Measurements from ENCODE around the gene PDE3B. TPM values are rescaled to one million over a fixed set of nuclear protein-coding genes. Genes with fewer than 3 reads are reported as not detected.
"Not testable (repeated sequence)": the region's sequence is repeated elsewhere in the genome, so short reads cannot be mapped to it uniquely, and the experiment has no call there.

The PDE3B gene
- total and polyA plus RNA-seq, 2 donors, result 9.8 to 32.9 TPM

DNA sequence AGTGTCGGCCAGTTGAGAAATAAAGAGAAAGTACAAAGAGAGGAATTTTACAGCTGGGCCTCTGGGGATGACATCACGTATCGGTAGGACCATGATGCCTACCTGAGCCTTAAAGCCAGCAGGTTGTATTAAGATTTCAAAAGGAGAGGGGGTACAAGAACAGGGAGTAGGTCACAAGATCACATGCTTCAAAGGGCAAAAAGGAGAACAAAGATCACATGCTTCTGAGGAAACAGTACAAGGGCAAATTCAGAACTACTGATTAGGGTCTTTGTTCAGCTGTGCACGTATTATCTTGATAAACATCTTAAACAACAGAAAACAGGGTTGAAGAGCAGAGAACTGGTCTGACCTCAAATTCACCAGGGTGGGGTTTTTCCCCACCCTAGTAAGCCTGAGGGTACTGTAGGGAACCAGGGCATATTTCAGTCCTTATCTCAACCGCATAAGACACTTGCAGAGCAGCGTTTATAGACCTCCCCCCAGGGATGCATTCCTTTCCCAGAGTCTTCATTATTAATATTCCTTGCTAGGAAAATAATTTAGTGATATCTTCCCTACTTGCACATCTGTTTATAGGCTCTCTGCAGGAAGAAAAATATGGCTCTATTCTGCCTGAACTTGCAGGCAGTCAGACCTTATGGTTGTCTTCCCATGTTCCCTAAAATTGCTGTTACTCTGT is 40.8 kb downstream of the PDE3B start:
- H3K4me3 ChIP-seq (ENCODE audit: low read length in 2 of 2); H3K9me3 ChIP-seq (ENCODE audit: control insufficient read depth in 2 of 2, insufficient read depth in 1 of 2, low read length in 1 of 2); H3K27ac ChIP-seq (ENCODE audit: low read depth in 1 of 2, low read length in 1 of 2); H3K4me1 ChIP-seq (ENCODE audit: control insufficient read depth in 2 of 2, insufficient read depth in 2 of 2, low read length in 2 of 2); H3K36me3 ChIP-seq (ENCODE audit: control insufficient read depth in 2 of 2, insufficient read depth in 2 of 2, low read length in 1 of 2); H3K27me3 ChIP-seq (ENCODE audit: control insufficient read depth in 2 of 2, insufficient read depth in 1 of 2, low read length in 1 of 2): not testable (repeated sequence)
- peak in 1 of 9 donors; percentile 10 for DNase-seq (ENCODE audit: low read depth in 6 of 9, low spot score in 9 of 9)
- 79% methylated on average over 6 of the region's 6 CpGs for WGBS

DNA sequence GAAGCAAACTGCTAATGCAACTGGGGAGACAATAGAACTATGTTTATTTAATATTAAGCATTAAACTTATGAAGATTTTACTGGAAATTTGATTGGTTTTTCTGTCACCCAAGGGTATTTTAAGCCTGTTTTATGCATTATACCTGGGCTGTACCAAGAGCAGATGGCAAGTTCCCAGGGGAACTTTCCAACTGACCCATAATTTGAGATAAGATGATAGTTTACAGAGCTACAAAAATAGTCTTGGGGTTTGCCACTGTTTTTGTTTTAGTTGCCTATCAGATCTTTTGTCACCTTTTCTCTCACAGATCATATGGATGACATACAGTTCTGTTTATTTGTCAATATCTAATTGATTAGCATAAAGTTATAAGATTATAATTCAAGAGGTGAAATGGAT is 43.9 kb downstream of the PDE3B start:
- Histone ChIP-seq H3K4me1 (ENCODE audit: control insufficient read depth in 2 of 2, insufficient read depth in 2 of 2, low read length in 2 of 2) (peaks cover 0 to 6% of the 10 kb centered on the region in 2 donors), H3K4me3 (ENCODE audit: low read length in 2 of 2) (no peak overlapping the region), H3K27me3 (ENCODE audit: control insufficient read depth in 2 of 2, insufficient read depth in 1 of 2, low read length in 1 of 2) (no peaks in the 10 kb centered on the region), H3K9me3 (ENCODE audit: control insufficient read depth in 2 of 2, insufficient read depth in 1 of 2, low read length in 1 of 2) (no peaks in the 10 kb centered on the region), H3K36me3 (ENCODE audit: control insufficient read depth in 2 of 2, insufficient read depth in 2 of 2, low read length in 1 of 2) (no peaks in the 10 kb centered on the region), H3K27ac (ENCODE audit: low read depth in 1 of 2, low read length in 1 of 2) (no peak overlapping the region)
- DNase-seq (ENCODE audit: low read depth in 6 of 9, low spot score in 9 of 9), result no peak

DNA sequence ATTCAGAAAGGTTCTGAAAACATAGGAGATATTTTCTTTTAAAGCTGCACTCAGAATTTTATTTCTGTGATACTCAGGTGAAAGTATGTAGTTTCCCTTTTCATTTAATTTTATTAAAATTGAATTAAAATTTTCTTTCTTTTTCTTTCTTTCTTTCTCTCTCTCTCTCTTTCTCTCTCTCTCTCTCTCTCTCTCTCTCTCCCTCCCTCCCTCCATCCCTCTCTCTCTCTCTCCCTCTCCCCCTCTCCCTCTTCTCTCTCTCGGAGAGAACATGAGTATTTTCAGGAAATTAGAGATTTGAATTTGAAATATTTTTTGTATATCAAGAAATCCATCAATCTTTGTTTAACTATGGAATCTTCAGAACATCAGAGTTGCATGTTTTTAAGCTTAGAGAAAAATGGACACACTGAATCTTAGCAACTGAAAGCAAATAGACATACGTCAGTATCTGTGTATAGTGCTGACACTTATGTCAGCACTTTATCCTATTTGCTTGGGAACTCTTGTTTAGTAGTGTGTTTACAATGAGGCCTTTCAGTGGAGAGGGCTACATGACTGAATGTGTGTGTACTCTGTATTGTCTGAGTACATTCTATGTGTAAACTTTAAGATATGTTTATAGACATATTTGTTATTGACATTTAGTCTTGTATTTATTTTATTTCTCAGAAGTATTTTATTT is 44.5 kb downstream of the PDE3B start:
- H3K4me3 ChIP-seq (ENCODE audit: low read length in 2 of 2), result no peak overlapping the region
- H3K27me3 ChIP-seq (ENCODE audit: control insufficient read depth in 2 of 2, insufficient read depth in 1 of 2, low read length in 1 of 2), result no peaks in the 10 kb centered on the region
- no peak for DNase-seq (ENCODE audit: low read depth in 6 of 9, low spot score in 9 of 9)
- no peaks in the 10 kb centered on the region for H3K9me3 ChIP-seq (ENCODE audit: control insufficient read depth in 2 of 2, insufficient read depth in 1 of 2, low read length in 1 of 2)
- H3K27ac ChIP-seq (ENCODE audit: low read depth in 1 of 2, low read length in 1 of 2), result no peak overlapping the region
- no peaks in the 10 kb centered on the region for H3K36me3 ChIP-seq (ENCODE audit: control insufficient read depth in 2 of 2, insufficient read depth in 2 of 2, low read length in 1 of 2)
- WGBS, result 95% methylated on average over 2 of the region's 2 CpGs
- peaks cover 0 to 6% of the 10 kb centered on the region in 2 donors for H3K4me1 ChIP-seq (ENCODE audit: control insufficient read depth in 2 of 2, insufficient read depth in 2 of 2, low read length in 2 of 2)

DNA sequence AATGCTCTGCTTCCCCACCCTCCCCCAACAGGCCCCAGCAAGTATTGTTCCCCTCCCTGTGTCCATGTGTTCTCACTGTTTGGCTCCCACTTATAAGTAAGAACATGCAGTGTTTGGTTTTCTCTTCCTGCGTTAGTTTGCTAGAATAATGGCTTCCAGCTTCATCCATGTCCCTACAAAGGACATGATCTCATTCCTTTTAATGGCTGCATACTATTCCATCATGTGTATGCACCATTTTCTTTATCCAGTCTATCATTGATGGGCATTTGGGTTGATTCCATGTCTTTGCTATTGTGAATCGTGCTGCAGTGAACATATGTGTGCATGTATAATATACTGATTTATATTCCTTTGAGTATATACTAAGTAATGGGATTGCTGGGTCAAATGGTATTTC is 52.1 kb downstream of the PDE3B start:
- WGBS, result 97% methylated on average over 2 of the region's 2 CpGs

DNA sequence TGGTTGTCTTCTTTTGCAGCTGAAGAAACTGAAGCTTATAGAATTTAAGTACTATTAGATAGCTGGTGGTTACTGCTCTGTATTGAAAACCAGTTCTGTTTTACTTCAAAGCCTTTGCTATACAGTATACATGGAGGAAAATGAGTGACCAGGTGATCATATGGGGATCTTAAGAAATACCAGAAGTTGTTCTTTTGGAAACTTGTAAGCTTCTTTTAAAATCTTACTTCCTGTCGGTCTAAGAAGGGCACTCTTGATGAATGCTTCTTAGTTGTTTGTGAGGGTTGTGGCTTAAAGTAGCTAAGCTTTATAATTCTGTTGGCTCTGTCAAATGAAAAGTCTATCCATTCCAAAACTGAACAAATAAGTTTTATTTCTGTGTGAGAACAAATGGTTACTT is 55.2 kb downstream of the PDE3B start:
- Histone ChIP-seq H3K4me1 (ENCODE audit: control insufficient read depth in 2 of 2, insufficient read depth in 2 of 2, low read length in 2 of 2) (no peaks in the 10 kb centered on the region), H3K9me3 (ENCODE audit: control insufficient read depth in 2 of 2, insufficient read depth in 1 of 2, low read length in 1 of 2) (no peaks in the 10 kb centered on the region), H3K27me3 (ENCODE audit: control insufficient read depth in 2 of 2, insufficient read depth in 1 of 2, low read length in 1 of 2) (no peaks in the 10 kb centered on the region), H3K36me3 (ENCODE audit: control insufficient read depth in 2 of 2, insufficient read depth in 2 of 2, low read length in 1 of 2) (no peaks in the 10 kb centered on the region), H3K4me3 (ENCODE audit: low read length in 2 of 2) (no peak overlapping the region), H3K27ac (ENCODE audit: low read depth in 1 of 2, low read length in 1 of 2) (no peak overlapping the region)
- WGBS, result 69% methylated on average over 1 of the region's 1 CpG
- DNase-seq (ENCODE audit: low read depth in 6 of 9, low spot score in 9 of 9), result peak in 1 of 9 donors; percentile 31

More for the DNA sequence above, 52.1 kb downstream of the PDE3B start:
- H3K27ac ChIP-seq (ENCODE audit: low read depth in 1 of 2, low read length in 1 of 2); H3K9me3 ChIP-seq (ENCODE audit: control insufficient read depth in 2 of 2, insufficient read depth in 1 of 2, low read length in 1 of 2); H3K4me1 ChIP-seq (ENCODE audit: control insufficient read depth in 2 of 2, insufficient read depth in 2 of 2, low read length in 2 of 2); H3K4me3 ChIP-seq (ENCODE audit: low read length in 2 of 2); H3K36me3 ChIP-seq (ENCODE audit: control insufficient read depth in 2 of 2, insufficient read depth in 2 of 2, low read length in 1 of 2); DNase-seq (ENCODE audit: low read depth in 6 of 9, low spot score in 9 of 9); H3K27me3 ChIP-seq (ENCODE audit: control insufficient read depth in 2 of 2, insufficient read depth in 1 of 2, low read length in 1 of 2): not testable (repeated sequence)

DNA sequence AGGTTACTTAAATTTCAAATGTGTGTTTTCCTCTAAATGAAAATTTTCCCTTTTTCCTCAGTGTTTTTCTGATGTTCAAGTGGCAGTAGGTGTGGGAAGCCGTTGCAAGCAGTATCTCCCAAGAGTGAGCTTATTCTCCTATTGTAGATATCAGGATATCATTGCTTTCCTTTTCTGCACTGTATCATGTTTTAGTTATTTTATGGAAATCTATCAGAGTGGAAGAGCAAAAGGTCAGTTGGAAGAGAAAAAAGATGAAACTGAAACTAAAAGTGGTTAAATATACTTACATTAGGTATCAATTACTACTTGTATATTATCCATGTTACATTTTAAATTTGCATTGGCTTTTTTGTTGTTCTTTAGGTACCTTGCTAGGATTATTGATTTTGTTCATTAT is 57.0 kb downstream of the PDE3B start:
- WGBS, result 74% methylated on average over 1 of the region's 1 CpG
- no peak for DNase-seq (ENCODE audit: low read depth in 6 of 9, low spot score in 9 of 9)

DNA sequence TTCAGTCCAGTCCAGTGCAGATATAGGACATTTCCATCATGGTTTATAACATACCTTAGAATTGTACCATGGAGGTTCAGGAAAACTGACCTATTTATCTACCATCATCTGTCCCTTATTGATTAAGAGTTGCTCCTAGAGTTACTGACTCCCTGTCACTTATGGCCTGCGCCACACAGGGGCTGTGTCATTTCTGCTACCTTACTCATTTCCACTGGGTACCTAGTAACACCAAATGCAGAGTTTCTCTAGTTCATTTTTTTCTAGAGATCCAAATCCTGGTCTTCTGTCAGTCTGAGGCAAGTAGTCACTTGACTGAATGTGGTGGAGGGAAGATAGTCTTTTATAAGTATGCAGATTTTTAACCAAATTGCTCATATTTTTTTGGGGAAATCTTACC is 59.2 kb downstream of the PDE3B start:
- Histone ChIP-seq H3K27me3 (ENCODE audit: control insufficient read depth in 2 of 2, insufficient read depth in 1 of 2, low read length in 1 of 2) (no peaks in the 10 kb centered on the region), H3K4me1 (ENCODE audit: control insufficient read depth in 2 of 2, insufficient read depth in 2 of 2, low read length in 2 of 2) (no peaks in the 10 kb centered on the region), H3K36me3 (ENCODE audit: control insufficient read depth in 2 of 2, insufficient read depth in 2 of 2, low read length in 1 of 2) (no peaks in the 10 kb centered on the region), H3K4me3 (ENCODE audit: low read length in 2 of 2) (no peak overlapping the region), H3K27ac (ENCODE audit: low read depth in 1 of 2, low read length in 1 of 2) (no peak overlapping the region), H3K9me3 (ENCODE audit: control insufficient read depth in 2 of 2, insufficient read depth in 1 of 2, low read length in 1 of 2) (no peaks in the 10 kb centered on the region)
- DNase-seq (ENCODE audit: low read depth in 6 of 9, low spot score in 9 of 9), result no peak
- WGBS, result 100% methylated on average over 1 of the region's 1 CpG

More for the DNA sequence above, 57.0 kb downstream of the PDE3B start:
- H3K27ac ChIP-seq (ENCODE audit: low read depth in 1 of 2, low read length in 1 of 2), result no peak overlapping the region
- no peaks in the 10 kb centered on the region for H3K36me3 ChIP-seq (ENCODE audit: control insufficient read depth in 2 of 2, insufficient read depth in 2 of 2, low read length in 1 of 2)
- no peak overlapping the region for H3K4me3 ChIP-seq (ENCODE audit: low read length in 2 of 2)
- H3K4me1 ChIP-seq (ENCODE audit: control insufficient read depth in 2 of 2, insufficient read depth in 2 of 2, low read length in 2 of 2), result no peaks in the 10 kb centered on the region
- H3K9me3 ChIP-seq (ENCODE audit: control insufficient read depth in 2 of 2, insufficient read depth in 1 of 2, low read length in 1 of 2), result no peaks in the 10 kb centered on the region
- H3K27me3 ChIP-seq (ENCODE audit: control insufficient read depth in 2 of 2, insufficient read depth in 1 of 2, low read length in 1 of 2), result no peaks in the 10 kb centered on the region

DNA sequence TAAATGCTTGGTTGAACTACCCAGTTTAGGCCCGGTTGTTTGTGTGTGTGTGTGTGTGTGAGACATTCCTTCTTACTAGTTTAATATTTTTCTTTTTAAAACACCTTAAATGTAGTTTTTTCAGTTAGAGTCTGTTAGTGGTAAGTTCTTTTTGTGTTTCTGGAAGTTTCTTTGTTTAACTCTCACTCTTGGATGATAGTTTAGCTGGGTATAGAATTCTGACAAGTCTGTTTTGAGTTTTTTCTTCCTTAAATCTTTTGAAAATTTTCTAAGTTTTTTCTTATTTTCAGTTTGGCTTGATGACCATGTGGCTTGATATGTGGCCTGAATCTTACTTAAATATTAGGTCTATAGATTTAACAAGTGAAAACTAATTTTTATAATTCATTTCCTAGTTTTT is 60.1 kb downstream of the PDE3B start:
- Histone ChIP-seq H3K27me3 (ENCODE audit: control insufficient read depth in 2 of 2, insufficient read depth in 1 of 2, low read length in 1 of 2) (no peaks in the 10 kb centered on the region), H3K4me1 (ENCODE audit: control insufficient read depth in 2 of 2, insufficient read depth in 2 of 2, low read length in 2 of 2) (no peaks in the 10 kb centered on the region), H3K36me3 (ENCODE audit: control insufficient read depth in 2 of 2, insufficient read depth in 2 of 2, low read length in 1 of 2) (no peaks in the 10 kb centered on the region), H3K9me3 (ENCODE audit: control insufficient read depth in 2 of 2, insufficient read depth in 1 of 2, low read length in 1 of 2) (no peaks in the 10 kb centered on the region), H3K27ac (ENCODE audit: low read depth in 1 of 2, low read length in 1 of 2) (no peak overlapping the region), H3K4me3 (ENCODE audit: low read length in 2 of 2) (no peak overlapping the region)
- DNase-seq (ENCODE audit: low read depth in 6 of 9, low spot score in 9 of 9), result peak in 1 of 9 donors; percentile 28
- 99% methylated on average over 1 of the region's 1 CpG for WGBS

DNA sequence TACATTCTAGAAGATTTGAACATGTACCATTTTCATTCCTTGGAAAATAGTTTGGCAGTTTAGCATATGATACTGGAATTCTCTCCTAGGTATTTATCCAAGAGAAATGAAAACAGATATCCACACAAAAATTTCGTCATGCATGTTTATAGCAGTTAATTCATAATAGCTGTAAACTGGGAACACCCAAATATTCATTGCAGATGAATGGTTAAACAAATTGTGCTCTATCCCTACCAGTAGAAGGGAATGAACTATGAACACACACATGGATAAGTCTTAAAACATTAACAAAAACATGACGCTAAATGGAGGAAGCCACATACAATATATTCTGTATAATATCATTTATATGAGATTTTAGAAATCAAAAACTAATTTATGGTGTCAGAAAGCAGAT is 61.5 kb downstream of the PDE3B start:
- no peaks in the 10 kb centered on the region for H3K36me3 ChIP-seq (ENCODE audit: control insufficient read depth in 2 of 2, insufficient read depth in 2 of 2, low read length in 1 of 2)
- WGBS, result 96% methylated on average over 2 of the region's 2 CpGs

More for the DNA sequence above, 61.5 kb downstream of the PDE3B start:
- DNase-seq (ENCODE audit: low read depth in 6 of 9, low spot score in 9 of 9), result no peak
- H3K9me3 ChIP-seq (ENCODE audit: control insufficient read depth in 2 of 2, insufficient read depth in 1 of 2, low read length in 1 of 2), result no peaks in the 10 kb centered on the region
- H3K27ac ChIP-seq (ENCODE audit: low read depth in 1 of 2, low read length in 1 of 2), result no peak overlapping the region
- H3K27me3 ChIP-seq (ENCODE audit: control insufficient read depth in 2 of 2, insufficient read depth in 1 of 2, low read length in 1 of 2), result no peaks in the 10 kb centered on the region
- H3K4me1 ChIP-seq (ENCODE audit: control insufficient read depth in 2 of 2, insufficient read depth in 2 of 2, low read length in 2 of 2), result no peaks in the 10 kb centered on the region
- no peak overlapping the region for H3K4me3 ChIP-seq (ENCODE audit: low read length in 2 of 2)
